GM18511 (cell line): ENCODE measurements around the gene SIN3B.
"Not testable (repeated sequence)": the region's sequence is repeated elsewhere in the genome, so short reads cannot be mapped to it uniquely, and the experiment has no call there.

Source experiments
- ATAC-seq: cut with Tn5 transposase; IDR thresholded peaks from one replicate; pipeline ENCODE4 v1.9.1; 2021; ENCODE audit warnings: mild to moderate bottlenecking, moderate library complexity; ENCODE audit not compliant: unreplicated experiment

SIN3B gene

DNA sequence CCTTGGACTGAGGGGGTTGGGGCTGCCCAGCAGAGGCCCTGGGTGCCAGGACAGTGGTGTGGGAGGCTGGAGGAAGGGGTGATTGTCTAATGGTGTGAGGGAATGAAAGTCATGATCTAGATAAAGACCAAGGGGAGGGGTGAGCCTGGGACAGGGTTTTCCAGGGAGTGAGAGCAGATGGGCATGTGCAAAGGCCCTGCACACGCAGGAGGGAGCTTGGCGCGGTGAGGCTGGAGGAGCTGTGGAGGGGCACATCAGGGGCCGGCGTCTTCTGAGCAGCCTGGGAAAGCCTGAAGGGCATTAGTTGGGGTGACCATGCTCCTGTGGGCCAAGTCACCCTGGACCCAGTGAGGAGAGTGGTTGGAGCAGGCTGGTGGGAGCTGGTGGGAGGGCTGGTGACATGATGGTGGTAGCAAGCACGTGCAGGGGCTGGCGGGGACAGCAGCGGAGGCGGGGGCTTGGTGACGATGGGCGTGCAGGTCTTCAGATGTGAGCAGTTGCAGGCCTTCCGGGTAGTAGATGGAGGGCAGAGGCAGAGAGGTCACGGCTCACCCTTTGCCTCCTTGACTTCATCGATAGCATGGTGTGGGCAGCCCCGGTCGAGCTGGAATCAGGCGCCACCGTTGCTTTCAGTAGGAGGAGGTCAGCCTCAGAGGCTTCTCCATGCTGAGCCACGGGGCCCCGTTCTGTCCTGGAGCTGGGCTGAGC, 39.4 kb downstream of the SIN3B start:
- no peak for ATAC-seq

DNA sequence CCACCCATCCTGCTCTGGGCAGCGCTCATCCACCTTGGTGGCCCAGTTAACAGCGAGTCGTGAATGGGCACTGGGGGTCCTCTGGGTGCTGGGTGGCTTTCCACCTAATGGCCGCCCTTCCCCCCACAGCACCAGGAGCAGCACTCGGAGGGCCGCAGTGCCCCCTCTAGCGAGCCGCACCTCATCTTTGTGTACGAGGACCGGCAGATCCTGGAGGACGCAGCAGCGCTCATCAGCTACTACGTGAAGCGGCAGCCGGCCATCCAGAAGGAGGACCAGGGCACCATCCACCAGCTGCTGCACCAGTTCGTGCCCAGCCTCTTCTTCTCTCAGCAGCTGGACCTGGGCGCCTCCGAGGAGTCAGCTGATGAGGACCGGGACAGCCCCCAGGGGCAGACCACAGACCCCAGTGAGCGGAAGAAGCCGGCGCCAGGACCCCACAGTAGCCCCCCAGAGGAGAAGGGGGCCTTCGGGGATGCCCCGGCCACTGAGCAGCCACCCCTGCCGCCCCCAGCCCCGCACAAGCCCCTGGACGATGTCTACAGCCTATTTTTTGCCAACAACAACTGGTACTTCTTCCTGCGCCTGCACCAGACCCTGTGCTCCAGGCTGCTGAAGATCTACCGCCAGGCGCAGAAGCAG, 40.3 kb downstream of the SIN3B start:
- no peak for ATAC-seq

GRCh38 chr19:16871871-16872270, 42.7 kb downstream of the SIN3B start:
- ATAC-seq: no peak

GRCh38 chr19:16872728-16873127, 43.5 kb downstream of the SIN3B start:
- ATAC-seq: no peak

DNA sequence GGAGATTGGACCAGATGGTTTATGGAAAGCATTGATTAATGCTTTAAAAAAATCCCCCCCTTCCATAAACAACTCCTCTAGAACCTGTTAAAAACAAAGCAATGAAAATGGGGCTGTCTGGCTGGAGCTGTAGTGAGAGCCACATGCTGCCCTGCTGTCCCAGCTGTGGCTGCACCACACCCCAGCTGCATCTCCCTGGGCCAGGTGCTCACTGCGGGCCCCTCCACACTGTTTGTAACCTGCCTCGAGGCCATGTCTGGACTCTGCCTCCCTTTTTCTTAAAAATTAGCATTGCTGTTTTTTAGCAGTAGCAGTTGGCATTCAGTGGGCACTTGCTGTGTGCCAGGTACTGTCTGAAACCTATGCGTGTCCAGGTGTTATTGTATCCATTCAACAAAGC, 44.4 kb downstream of the SIN3B start:
- no peak for ATAC-seq

- ATAC-seq: no peak
These were observed 45.2 kb downstream of the SIN3B start for GRCh38 chr19:16874250-16874977.

GRCh38 chr19:16874978-16875299, 45.7 kb downstream of the SIN3B start:
- ATAC-seq: not testable (repeated sequence)

GRCh38 chr19:16875584-16876555, 46.7 kb downstream of the SIN3B start:
- no peak for ATAC-seq

DNA sequence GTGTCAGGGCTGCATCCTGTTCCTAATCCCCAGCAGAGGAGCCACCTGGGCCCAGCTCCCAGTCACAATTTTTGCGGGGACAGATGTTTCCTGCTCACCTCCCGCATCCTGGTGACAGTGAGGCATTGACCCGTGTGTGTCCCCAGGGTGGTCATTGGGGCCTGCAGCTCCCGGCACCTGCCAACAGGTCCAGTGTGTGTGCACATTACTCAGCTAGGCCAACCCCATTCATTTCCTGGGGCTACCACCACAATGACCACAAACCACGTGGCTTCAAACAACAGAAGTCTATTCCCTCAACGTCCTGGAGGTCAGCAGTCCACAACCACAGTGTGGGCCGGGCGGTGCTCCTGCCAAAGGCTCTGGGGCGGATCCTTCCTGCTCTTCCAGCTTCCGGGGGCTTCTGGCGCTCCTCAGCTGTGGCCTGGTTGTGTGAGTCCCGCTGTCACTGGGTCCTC, 47.7 kb downstream of the SIN3B start:
- no peak for ATAC-seq

DNA sequence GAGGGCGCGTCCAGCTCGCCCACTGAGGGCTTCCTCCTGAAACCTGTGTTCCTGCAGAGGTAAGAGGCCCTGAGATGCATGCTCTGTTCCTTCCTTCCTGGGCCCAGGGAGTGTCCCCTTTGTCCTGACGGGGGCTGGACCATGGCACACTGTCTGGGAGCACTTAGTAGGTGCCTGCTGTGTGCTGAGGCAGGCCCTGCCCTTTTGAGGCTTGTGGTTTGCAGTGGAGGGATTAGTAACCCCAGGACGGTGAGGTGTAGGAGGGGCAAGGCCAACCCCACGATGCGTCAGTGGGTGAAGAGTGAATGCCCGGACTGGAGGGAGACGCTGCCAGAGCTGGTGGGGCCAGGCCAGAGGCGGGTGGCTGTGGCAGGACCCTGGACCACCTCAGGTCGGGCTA, 48.4 kb downstream of the SIN3B start:
- ATAC-seq: no peak

DNA sequence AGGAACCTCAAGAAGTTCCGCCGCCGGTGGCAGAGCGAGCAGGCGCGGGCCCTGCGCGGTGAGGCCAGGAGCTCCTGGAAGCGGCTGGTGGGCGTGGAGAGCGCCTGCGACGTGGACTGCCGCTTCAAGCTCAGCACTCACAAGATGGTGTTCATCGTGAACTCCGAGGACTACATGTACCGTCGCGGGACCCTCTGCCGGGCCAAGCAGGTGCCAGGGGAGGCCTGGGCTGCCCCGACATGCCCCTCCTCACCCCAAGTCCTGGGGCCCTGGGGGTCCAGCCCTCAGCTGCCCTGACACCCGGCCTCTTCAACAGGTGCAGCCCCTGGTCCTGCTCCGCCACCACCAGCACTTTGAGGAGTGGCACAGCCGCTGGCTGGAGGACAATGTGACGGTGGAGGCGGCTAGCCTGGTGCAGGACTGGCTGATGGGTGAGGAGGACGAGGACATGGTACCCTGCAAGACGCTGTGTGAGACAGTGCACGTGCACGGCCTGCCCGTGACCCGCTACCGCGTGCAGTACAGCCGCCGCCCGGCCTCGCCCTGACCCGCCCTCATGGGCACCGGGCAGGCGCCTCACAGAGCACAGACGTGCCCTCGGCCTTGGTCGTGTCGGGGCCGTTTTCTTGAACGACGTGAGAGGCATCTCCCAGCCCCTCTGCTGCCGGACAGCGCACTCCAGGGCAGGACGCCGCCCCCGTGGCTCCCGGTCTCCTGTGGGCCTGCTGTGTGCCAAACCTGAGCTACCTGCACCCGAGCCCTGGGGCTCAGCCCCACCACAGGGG, 49.2 kb downstream of the SIN3B start:
- ATAC-seq: no peak

- no peak for ATAC-seq
These were observed 51.8 kb downstream of the SIN3B start for GRCh38 chr19:16880884-16881554.

DNA sequence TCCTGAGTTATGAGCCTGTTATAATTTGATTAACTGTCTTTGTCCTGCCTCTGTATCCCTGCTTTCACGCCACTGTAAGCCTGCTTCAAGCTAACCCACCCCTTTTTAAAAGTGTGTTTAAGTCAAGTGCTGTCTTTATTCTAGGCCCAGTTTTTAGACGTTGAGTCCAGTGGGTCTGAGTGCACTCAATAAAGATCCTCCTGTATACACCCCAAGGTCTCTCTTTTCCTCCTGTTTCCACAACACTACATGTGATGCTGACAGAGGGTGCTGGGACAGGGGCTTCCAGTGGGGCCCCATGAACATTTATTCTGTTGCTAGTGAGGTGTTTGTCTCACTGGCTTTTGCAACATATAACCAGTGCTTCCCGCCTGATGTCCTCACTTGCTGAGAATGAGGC, 52.9 kb downstream of the SIN3B start:
- ATAC-seq: no peak

DNA sequence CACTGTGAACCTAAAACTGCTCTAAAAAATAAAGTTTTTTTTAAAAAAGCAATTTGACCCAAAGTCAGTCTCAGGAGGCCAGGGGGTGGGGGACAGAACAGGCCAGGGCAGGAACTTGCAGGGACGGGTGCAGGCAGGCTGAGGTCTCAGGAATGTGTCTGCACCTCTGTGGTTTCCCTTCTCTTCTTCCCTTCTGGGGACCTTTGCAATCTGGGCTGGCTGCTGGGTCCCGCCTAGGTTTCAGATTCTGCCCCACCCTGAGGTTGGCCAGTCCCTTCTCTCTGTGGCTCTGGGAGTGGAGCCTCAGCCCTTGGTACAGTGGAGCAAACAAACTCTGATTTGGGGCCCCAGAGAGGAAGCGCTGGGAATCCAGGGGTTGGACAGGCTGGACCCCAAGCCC, 54.3 kb downstream of the SIN3B start:
- ATAC-seq: no peak

GRCh38 chr19:16885166-16885565, 56.0 kb downstream of the SIN3B start:
- no peak for ATAC-seq

GRCh38 chr19:16886305-16886880, 57.2 kb downstream of the SIN3B start:
- ATAC-seq: no peak

DNA sequence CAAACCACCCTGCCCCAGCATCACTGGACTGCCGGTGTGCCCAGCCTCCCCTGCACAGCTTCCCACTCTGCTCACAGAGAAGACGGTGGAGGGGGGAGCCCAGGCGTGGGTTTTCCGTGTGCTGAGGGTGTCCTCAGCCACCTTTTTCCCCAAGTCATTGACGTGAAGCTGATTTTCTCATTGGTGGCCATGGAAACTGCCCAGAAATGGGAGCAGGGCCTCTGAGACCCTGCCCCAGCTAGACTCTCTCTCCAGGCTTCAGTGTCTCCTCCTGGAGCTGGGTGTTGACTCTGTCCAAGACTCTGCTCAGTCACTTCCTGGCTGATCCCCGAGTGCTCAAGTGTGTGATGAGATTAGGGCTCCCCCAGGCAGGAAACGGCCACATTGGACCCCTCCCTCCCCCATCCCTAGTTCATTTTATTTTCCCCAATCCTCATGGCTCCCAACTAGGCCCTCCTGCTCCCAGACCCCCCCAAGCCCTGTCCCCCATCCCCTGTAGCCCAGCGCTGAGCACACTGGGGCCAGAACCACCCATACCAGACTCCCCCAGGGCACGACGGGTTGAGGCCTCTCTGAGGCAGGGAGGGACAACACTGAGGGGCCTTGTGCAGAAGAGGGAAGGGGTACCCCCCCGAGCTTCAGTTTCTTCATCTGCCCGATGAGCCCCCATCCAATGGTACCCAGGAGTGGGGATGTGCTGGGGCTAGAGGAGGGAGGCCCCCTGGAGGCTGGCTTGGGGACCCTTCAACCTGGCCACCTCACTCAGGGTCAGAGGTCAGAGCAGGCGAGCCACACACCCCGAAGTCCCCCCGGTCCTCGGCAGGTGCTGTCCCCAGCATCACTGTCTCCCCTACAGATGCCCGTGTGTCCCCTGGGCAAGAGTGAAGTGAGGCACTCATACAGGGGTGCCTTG, 58.4 kb downstream of the SIN3B start:
- no peak for ATAC-seq

- ATAC-seq: peak; percentile 57
These were observed 59.6 kb downstream of the SIN3B start, which contains the start of gene F2RL3 for GRCh38 chr19:16888629-16889365. TSS of gene F2RL3 (plus strand) at chr19:16888999. CDS start at chr19:16889190, 191 bp downstream.
